GM19328 (cell line): ENCODE data around the gene CENATAC.
"Not testable (repeated sequence)": the region's sequence is repeated elsewhere in the genome, so short reads cannot be mapped to it uniquely, and the experiment has no call there.

Experiments
- ATAC-seq: cut with Tn5 transposase; IDR thresholded peaks from one replicate; pipeline ENCODE4 v1.9.1; 2021; ENCODE audit warnings: mild to moderate bottlenecking, moderate library complexity; ENCODE audit not compliant: unreplicated experiment

Gene CENATAC, protein sequence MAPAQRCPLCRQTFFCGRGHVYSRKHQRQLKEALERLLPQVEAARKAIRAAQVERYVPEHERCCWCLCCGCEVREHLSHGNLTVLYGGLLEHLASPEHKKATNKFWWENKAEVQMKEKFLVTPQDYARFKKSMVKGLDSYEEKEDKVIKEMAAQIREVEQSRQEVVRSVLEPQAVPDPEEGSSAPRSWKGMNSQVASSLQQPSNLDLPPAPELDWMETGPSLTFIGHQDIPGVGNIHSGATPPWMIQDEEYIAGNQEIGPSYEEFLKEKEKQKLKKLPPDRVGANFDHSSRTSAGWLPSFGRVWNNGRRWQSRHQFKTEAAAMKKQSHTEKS

GRCh38 chr11:118997627-118998387, at the start of gene CENATAC:
Gene CENATAC, plus strand, starts transcription at chr11:118998138. Its CDS starts 60 bp downstream, at chr11:118998198.
- ATAC-seq, result peak; percentile 92

GRCh38 chr11:118953265-118953664, 44.7 kb upstream of the CENATAC start:
- no peak for ATAC-seq

GRCh38 chr11:118953976-118954375, 44.0 kb upstream of the CENATAC start:
- not testable (repeated sequence) for ATAC-seq

DNA sequence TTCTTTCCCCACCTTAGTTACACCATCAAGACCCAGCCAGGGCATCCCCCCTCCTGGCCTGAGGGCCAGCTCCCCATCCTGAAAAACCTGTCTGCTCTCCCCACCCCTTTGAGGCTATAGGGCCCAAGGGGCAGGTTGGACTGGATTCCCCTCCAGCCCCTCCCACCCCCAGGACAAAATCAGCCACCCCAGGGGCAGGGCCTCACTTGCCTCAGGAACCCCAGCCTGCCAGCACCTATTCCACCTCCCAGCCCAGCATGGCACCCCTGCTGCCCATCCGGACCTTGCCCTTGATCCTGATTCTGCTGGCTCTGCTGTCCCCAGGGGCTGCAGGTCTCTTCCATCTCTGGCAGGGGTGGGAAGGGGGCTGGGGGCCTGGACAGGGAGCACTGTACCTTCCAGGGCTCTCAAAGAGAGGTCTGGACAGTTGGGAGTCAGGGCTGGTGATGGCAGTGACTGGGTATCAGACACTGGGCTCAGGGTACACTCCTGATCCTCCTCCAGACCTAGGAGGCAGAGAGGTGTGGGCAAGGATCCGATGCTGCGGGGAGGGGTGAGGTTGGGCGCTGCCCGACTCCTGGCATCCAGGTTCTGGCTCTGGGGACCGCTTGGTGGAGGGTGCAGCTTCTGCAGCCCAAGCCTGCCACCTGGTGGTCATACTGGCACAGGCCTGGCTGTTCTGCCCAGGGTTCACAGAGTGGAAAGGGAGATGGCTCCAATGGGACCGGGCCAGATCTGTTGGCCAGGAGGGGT, 41.7 kb upstream of the CENATAC start, which contains the start of gene UPK2:
Gene UPK2 (plus strand): TSS at position 205 of the 753 bp plus-strand sequence. CDS start 53 bp downstream, at position 258.
- ATAC-seq, result no peak

DNA sequence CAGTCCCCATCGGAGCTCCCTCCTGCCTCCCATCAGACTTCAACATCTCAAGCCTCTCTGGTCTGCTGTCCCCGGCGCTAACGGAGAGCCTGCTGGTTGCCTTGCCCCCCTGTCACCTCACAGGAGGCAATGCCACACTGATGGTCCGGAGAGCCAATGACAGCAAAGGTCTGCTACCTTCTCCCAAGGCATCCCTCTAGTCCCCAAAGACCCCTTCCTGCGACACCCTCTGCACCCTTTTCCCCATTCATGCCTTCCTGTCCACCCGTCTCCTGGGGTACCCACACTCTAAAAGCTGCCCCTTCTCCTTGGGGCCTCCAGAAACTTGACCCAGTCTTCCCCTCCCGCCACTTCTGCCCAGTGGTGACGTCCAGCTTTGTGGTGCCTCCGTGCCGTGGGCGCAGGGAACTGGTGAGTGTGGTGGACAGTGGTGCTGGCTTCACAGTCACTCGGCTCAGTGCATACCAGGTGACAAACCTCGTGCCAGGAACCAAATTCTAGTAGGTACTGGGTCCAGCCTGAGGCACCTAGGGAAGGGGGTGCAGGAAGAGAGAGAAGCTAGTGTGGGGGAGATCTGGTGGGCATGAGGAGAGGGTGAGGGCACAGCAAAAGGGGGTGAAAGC, 41.0 kb upstream of the CENATAC start:
- ATAC-seq, result no peak

- no peak for ATAC-seq
These were observed 40.4 kb upstream of the CENATAC start for GRCh38 chr11:118957549-118957948.

DNA sequence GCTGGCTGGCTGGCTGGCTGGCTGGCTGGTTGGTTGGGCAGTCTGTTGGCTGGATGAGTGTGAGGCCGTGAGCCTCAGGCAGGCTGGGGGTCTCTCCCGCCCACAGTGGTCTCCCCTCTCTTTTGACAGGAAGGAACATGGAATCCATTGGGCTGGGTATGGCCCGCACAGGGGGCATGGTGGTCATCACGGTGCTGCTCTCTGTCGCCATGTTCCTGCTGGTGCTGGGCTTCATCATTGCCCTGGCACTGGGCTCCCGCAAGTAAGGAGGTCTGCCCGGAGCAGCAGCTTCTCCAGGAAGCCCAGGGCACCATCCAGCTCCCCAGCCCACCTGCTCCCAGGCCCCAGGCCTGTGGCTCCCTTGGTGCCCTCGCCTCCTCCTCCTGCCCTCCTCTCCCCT, 40.0 kb upstream of the CENATAC start:
- ATAC-seq, result no peak

GRCh38 chr11:118958577-118958976, 39.4 kb upstream of the CENATAC start:
- ATAC-seq, result no peak

- ATAC-seq, result no peak
These were observed 36.7 kb upstream of the CENATAC start for GRCh38 chr11:118961189-118961588.

- no peak for ATAC-seq
These were observed 36.3 kb upstream of the CENATAC start for GRCh38 chr11:118961591-118961990.

GRCh38 chr11:118969508-118969907, 28.4 kb upstream of the CENATAC start:
- ATAC-seq, result not testable (repeated sequence)

- ATAC-seq, result no peak
These were observed 26.3 kb upstream of the CENATAC start, which contains the start of gene FOXR1 for GRCh38 chr11:118971646-118972045. Gene FOXR1, plus strand, starts transcription at chr11:118971761. Its CDS starts 171 bp downstream, at chr11:118971932.

- no peak for ATAC-seq
These were observed 24.0 kb upstream of the CENATAC start for GRCh38 chr11:118973985-118974384.

GRCh38 chr11:118975771-118976709, 21.9 kb upstream of the CENATAC start:
- no peak for ATAC-seq

DNA sequence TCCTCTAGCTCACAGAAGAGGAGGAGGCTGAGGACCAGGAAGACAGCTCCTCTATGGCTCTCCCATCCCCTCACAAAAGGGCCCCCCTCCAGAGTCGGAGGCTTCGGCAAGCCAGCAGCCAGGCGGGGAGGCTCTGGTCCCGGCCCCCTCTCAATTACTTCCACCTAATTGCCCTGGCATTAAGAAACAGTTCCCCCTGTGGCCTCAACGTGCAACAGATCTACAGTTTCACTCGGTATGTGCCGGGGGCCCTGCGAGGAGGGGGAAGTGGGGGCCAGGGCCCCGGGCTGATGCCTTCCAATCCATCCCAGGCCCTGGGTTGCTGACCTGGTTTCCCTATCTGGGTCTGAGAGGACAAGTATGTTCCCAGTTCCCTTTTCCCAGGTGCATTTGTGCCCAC, 18.5 kb upstream of the CENATAC start:
- no peak for ATAC-seq

DNA sequence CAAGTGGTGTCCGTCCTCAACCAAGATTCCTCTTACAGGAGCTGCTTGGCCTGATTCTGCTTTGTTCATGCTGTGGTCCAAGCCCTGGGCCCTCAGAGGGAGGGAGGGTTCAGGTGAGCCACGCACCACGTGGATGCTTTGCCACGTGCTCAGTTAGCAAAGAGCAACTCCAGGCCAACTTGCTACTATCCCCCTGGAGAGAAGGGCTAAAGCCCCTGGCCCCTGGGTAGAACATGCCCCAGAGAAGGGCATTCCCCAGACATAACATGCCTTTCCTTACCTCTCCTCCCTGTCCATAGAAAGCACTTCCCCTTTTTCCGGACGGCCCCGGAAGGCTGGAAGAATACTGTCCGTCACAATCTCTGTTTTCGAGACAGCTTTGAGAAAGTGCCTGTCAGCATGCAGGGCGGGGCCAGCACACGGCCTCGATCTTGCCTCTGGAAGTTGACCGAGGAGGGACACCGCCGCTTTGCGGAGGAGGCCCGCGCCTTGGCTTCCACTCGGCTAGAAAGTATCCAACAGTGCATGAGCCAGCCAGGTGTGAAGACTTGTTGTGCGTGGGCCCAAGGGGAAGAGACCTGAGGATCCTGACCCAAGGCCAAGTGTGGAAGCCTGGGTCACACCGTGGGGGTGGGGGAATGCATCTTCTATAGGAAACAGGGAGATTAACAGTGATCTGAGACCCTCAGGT, 17.6 kb upstream of the CENATAC start:
- no peak for ATAC-seq

DNA sequence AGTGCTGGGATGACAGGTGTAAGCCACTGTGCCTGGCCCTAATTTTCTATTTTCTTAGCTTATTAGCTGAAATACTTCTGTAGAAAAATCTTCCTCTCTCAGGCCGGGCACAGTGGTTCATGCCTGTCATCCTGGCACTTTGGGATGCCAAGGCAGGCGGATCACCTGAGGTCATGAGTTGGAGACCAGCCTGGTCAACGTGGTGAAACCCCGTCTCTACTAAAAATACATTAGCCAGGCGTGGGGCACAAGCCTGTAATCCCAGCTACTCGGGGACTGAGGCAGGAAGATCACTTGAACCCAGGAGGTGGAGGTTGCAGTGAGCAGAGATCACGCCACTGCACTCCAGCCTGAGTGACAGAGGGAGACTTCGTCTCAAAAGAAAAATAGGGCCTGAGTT, 13.6 kb upstream of the CENATAC start:
- not testable (repeated sequence) for ATAC-seq

- no peak for ATAC-seq
These were observed 13.1 kb upstream of the CENATAC start for GRCh38 chr11:118984825-118985224.

DNA sequence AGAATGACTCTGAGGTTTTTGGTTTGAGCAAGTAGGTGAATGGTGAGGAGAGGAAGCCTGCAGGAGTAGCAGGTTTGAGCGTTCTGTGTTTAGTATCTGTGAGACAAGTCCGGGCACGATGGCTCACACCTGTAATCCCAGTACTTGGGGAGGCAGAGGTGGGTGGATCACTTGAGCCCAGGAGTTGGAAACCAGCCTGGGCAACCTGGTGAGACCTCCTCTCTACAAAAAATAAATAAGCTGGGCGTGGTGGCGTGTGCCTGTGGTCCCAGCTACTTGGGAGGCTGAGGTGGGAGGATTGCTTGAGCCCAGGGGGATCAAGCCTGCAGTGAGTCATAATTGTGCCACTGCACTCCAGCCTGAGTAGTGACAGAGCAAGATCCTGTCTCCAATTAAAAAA, 9.7 kb upstream of the CENATAC start:
- ATAC-seq, result no peak
